GDM1 (cell line): ENCODE results near the gene FAM131C.
"Not testable (repeated sequence)": the region's sequence is repeated elsewhere in the genome, so short reads cannot be mapped to it uniquely, and the experiment has no call there.

Experiments
- DNase-seq: peaks from one replicate; lab custom pipeline; 2025; lab: John Stamatoyannopoulos, UW

The FAM131C gene

DNA sequence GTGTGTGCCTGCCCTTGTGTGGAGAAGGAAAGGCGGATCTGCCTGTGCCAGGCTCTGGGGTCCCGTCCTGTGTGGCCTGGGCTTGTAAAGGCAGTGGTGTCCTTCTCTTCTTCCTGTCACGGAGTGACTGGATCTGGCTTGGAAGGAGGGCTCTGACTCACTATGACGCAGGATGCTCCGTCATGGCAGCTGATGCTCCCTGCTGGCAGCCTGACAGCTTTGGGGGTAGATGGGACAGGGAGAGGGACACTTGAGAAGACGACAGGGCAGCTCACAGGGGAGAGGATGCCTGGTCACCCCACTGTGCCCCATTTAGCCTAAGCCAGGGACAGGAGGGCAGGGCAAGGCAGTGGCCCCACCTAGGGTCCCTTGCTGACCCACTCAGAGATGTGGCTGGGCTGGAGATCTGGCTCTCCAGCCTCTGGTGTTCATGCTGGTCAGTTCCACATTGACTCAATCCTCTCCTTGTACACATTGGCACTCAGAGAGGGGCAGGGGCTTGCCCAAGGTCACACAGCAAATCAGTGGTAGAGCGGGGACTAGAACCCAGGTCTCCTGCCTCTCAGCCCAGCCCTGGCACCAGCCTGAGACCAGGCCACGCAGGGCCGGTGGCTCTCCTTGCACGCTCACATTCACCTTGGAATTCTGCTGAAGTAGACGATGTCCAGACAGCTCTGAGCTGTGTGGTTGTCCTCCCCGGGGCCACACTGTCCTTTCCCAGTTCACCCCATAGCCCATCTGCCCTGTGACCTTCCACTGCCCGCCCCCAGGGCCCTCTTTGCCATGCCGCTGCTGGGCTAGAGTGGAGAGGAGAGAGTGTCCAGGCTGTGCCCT lies 2.8 kb upstream of the FAM131C start:
- no peak for DNase-seq

DNA sequence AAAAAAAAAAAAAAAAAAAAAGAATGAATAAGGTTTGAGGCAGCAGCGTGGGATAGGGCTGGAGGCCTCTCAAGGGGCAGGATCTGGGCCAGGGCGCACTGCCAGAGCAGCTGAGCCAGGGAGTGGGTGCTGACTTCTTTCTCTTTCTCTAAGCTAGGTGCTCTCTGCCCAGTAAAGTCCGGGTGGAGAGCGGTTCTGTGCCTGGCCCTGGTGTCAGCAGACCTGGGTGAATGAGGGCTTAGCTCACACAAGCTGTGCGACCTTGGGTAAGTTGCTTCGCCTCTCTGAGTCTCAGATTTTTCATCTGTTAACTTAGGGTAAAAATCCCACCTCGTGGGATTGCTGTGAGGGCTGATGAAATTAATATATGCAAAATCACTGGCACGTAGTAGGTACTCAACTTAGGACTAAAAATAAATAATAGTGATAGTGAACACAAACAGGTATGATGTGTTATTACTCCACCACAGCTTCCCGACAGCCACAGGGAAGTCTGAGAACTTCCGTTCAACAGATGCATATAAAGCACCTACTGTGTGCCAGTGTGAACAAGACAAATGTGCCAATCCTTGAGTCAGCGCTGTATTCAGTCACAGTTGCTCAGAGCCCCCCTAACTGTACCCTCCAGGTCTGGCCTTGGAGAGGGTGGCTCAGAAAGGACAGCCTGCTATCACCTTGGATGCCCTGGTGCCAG lies 2.0 kb upstream of the FAM131C start:
- no peak for DNase-seq

DNA sequence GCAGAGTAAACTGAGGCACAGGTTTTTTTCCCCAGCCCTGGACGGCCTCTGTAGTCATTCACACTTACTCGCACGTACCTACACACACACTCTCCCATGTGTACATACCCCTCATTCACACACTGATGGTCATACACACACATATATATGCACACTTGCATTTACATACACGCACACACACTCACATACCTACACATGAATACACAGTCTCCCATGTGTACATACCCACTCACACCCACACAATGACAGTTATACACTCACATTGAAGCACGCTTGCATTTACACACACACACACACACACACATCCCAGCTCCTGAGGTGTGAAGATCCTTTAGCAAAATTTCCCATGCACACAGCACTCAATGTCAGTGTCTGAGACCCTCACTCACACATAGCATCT lies 766 bp upstream of the FAM131C start:
- no peak for DNase-seq

DNA sequence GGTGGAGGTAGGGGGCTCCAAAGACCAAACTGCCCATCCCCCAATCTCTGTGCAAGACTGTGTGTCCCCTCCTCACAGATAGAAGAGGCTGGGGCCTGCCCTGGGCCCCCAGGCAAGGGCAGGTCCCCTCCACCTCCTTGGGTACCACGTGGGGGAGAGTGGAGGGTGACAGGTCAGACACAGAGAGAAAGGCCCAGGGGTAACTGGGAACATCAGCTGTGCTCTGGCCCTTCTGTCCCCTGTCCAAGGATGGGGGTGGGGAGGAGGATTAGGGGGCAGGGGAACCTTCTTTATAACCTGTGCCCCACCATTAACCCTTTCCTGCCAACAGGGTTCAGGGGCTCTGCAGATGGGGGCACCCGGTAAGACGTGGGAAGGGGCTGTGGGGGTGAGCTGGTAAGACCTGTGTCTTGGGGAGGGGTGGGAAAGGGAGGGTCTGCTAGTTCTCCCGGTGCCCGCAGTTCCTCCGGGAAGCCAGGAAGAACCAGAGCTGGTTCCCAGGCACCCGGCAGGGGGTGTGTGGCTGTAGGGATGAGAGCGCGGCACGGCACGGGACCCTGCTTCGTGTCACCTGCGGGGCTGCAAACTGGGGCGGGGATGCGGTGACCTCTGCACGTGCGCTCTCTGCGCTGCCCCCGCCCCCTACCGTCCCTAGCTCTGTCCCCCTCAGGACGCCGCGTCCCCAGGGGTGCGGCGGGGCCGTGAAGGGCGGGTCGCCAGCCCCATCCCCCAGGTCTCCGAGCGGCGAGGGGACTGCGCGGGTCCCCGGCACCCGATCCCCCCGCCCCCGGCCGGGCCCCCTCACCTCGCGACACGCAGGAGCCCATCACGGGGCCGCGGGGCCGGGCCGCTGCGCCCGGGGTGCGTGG lies 601 bp downstream of the FAM131C start:
- DNase-seq: no peak

DNA sequence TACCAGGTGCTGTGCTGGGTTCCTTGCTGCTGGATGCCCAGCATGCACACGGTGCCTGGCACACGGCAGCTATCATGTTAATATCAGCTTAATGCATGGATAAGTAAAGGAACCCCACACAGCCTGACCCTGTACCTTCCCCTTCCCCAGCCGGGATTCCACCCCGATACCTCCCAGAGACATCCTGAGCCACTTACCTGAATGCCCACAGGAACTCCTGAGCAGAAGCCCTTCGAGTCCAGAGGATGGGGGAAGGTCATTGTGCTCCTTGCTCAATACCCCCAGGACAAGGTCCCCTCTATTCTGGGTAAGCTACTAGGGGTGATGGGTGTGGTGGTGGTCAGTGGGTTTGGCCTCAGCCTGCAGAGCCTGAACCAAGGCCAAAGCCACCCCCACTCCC lies 1.4 kb downstream of the FAM131C start:
- no peak for DNase-seq

DNA sequence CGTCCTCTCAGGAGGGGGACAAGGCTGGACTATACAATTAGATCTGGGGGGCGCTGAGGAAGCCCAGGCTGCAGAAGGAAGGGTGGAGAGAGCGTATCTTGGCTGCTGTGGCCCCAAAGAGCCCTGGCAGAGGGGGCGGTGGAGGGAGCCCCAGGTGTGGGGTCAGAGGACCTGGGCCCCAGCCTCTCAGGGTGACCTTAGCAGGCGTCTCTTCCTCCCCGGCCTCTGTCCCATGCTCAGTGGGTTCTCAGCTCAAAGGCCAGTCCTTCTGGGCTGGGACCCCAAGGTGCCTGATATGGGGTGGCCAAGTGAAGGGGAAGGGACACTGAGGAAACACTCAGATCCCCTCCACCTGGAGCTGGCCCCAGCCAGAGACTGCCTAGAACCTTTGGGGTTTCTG lies 1.8 kb downstream of the FAM131C start:
- DNase-seq: no peak

DNA sequence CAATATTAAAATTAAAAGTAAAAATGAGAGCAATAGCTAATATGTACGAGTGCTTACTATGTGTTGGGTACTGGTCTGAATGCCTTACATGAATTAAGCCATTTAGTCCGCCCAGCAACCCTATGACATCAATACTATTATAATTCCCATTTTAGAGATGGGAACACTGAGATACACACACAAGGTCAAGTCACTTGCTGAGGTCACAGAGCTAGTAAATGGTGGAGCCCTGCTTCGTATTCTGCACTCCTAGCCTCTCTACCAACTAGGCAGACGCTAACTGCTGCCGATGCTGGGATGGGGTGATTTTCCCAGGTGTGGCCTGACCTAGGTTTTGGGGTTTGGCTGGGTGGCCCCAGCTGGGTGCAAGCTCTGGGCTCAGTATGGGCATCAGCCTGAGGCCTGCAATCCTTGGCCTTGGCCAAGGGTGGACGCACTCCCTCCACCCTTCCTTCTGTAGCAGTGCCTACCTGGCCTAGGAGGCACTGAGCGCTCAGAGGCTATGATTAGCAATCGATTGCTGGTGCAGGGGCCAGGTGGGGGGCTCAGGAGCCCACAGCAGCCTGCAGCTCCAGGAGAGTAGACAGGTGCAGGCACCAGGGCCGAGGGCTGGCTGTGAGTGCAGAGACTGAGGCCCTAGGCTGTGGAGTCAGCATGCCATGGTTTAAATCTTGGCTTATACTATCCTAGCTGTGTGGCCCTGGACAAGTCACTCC lies 2.7 kb downstream of the FAM131C start:
- no peak for DNase-seq

DNA sequence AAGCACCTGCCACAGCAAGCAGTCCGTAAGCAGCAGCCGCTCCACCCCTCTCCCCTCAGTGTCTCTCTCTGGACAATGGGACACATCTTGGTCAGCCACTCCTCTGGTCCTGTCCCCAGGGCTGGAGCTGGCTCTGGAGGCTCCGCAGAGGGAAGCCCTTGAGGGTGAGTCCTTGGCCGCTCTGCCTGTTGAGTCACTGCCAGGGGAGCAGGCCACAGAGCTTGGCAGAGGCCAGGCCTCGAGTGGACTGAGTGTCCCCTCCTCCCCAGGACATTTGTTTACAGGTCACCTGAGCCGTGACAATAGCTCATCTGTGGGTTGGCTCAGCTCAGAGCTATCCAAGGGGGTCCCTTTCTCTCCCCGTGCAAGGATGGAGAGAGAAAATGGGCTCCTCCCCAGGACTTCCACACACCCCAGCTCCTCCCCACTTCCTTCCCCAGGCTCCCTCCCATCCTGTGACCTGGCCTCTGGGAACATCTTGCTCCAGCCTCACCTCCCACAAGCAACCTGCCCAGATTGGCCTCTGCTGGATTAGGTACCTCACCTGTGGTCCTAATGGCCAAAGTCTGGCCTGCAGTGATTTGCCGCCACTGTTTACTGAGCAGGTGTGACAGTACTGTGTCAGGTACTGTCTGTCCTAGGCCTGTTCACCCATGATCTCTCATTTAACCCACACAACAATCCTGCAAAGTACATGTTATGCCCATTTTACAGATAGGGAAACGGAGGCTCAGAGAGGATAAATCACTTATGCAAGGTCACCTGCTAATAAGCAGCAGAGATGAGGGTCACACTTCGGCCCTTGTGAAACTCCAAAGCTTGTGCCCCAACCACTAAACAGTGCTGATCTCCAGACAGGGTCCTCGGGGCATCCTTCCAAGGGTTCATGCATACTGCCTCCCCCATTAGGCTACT lies 4.8 kb downstream of the FAM131C start:
- no peak for DNase-seq

DNA sequence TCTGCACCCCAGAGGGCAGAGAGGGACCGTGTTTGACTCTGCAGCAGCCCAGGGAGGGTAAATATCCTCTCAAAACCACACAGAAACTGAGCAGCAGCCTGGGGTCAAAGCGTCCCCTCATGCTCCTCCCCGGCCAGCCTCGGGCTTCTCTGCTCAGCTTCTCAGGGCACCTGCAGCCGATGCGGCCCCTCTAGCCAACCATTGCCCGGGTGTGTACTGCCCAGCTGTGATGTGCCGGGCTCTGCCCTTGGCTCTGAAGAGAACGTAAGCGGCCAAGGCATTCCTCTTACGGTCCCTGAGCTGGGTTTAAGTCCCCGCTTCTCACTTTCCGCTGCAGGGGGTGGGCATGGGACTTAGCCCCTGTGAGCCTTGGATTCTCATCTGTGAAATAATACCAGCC lies 5.5 kb downstream of the FAM131C start:
- DNase-seq: no peak

DNA sequence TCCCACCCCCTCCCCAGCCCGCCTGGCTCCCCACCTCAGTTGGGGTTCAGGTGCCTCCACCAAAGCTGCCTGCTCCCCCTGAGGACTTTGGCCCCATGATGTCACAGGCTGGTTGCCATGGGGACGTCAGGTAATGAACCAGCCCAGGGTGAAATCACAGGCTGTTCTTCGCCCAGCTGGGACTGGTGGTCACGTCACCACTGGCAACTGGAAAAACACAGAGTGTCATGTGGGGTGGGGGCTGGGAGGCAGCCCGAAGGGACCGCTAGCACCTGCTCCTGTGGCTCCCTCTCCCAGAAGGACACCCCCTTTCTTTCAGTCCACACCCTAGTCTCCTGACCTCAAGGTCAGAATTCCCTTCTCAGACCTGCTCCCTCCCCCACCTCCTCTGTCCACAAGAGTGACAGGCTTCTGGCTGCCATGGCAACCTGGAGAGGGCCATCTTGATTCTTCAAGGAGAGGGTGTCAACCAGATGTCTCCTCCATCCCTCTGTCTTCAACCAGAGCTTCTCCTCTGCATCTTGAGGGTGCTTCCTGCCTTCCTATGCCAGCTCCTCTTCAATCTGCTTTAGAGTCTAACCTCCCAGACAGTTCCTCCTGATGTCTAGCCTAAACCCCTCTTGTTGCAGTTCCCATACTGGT lies 6.2 kb downstream of the FAM131C start:
- DNase-seq: no peak

DNA sequence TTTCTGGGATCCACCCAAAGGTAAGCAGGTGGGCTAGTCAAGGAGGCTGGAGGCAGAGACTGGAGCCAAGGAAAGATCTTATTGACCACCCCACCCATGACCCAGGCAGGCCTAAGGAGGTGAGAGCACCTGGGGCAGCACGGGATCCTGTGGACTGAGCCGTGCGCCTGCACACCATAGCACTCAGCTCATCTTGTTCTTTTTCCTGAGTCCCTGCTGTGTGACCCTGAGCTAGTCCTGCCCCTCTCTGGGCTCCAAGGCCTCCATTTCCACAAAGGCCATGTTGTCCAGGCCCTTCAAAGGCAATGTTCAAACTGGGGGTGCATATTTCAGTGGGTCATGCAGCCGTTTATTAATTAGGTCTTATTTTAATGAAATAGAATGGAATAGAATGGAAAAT lies 7.2 kb downstream of the FAM131C start:
- DNase-seq: no peak

DNA sequence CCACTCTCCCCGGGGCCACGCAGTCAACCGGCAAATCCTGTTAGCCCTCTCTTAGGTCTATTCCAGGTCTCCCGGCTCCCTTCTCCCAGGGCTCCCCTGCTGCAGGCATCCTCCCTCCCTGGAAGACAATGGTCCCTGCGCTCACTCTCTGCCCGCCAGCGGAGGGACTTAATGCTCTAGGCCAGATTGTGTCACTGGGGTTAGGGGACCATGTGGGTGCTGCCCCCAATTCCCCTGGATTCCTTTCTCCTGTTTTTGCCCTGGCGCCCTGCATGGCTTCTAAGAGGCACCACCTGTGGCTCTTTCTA lies 8.2 kb downstream of the FAM131C start:
- DNase-seq: no peak

DNA sequence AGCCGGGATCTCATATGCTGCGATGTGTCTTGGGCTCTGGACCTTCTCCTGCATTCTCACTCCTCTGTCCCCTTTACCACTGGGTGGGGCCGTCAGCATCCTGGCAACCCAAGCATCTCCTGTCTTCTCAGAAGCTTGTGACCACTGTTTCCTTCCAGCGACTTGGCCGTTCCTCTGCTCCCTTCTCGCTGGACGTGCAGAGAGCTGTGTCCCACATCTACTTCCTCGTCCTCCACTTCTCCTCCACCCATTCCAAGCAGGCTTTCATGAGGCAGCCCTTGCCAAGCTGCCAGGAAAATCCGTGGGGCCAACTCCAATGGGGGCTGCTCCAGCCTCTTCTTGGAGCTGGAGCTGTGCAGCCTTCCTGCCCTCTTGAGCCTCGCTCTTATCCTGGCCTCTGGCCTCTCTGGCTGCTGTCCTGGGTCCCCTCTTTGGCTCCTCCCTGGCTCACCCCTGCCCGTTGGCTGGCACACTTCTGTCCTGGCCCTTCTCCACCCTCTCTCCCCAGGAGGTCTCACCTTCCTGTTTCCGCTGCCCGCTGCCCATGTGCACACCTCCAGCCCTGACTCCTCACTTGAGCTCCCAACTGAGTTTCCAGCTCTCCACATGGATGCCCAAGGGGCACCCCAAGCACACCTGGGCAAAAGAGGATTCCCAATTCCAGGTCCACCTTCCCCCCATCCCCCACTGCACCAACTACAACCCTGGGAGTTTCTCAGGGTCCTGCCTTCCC lies 8.7 kb downstream of the FAM131C start:
- DNase-seq: no peak

DNA sequence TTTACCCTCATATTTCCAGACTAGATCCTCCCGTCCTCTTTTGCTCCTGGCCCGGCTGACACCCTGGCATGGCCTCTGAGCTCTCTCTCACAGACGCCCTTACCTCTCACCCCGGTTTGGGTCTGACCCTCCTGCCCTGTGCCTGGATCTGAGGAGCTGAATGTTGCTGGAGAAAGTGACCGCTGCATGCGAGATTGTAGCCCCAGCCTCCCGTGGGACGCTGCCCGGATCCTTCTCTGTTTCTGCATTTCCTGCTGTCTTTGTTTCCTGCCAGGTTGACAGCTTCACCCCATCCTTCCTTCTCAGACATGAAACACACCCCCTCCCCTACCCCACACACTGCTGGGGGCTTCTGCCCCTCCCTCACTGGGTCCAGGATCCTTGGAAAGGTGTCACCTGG lies 9.5 kb downstream of the FAM131C start:
- no peak for DNase-seq

DNA sequence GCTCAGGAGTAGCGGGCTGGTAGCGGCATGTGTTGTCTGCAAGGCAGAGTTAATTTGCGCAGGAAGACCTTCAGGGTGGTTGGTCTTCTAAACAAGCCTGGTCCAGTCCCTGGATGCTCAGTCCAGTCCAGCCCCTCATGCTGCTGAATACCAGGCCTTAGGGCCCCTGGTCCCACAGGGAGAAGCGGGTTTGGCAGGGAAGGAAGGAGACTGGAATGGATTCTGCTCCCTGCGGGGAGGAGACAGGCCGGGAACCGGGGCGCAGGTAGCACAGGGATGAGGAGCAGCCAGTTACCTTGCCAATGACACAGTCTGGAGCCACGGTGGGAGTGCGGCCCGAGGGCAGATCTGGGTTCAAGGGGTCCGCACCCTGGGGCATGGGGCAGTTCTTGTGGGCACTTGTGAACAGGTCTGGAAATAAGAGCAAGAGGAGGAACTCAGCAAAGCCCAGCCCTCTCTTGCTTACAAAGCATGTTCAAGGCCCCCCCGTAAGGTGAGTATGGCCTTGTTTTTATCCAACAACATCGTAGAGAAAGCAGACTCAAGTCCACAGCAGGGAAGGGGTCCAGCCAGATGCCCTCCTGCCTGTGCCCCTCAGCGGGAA lies 10.1 kb downstream of the FAM131C start:
- no peak for DNase-seq

DNA sequence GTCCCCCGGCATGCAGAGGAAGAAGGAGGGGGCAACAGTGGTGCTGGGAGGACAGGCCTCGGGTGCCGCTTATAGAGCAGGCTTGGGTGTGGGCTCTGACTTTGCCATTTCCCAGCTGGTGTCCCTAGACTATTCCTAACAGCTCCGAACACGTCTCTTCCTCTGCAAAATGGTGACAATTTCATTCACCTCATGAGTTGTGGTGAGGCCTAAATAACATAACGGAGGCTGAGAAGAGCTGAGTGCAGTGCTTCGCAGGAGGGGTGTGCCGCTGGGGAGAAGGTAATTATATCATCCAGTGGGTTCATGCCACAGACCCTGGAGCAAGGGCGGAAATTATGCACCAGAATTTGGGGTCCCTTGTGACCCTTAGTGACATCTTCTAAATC lies 10.8 kb downstream of the FAM131C start:
- DNase-seq: not testable (repeated sequence)

DNA sequence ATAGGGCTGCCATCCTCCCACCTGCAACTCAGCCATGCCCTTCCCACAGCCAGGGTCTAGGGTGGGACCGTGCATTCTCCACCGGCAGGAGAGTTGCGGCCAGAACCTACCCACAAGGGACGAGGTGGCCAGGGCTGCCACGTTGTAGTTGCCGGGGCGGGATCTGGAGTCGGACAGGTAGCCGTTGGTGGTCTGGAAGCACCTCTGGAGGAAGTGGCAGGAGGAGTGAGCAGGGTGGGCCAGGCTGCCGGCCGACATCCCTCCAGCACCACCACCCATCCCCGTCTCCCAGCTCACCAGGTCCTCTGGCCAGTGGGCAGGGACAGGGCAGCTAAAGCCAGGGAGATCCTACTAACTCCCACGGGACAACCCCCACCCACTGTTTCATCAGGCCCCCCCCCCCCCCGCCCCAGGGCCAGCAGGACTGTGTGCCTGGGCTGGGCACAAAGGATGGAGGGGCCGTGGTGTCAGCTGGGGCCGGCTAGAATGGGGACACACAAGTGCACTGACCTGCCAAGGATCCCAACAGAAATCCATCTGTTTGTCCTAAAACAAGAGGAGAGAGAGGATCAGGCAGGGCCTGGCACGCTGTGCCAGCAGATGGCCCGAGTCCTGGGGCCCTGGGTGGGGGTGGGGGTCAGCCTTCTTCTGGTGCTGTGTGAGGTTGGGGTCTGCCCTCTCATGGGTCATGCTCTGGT lies 11.3 kb downstream of the FAM131C start:
- DNase-seq: not testable (repeated sequence)

DNA sequence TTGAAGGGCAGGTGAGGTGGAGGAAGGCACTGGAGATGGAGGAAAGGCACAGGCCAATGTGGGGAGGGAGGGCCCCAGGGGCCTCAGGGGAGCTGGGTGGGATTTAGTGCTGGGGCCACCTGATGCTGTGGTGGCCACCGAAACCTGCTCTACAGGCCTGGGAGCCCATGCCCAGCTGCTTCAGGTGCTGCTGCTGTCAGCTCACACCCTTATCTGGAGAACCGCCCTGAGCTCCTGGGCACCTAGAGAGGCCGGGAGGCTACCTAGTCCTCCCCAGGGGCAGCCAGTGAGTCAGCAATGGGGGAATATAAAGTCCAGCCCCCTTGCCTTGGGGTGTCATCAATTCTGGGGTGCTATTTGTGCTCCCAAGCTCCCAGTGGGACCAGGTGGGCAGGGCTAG lies 12.2 kb downstream of the FAM131C start:
- DNase-seq: no peak
